Measurements from ENCODE around the gene PTH2. TPM values are rescaled to one million over a fixed set of nuclear protein-coding genes. Genes with fewer than 3 reads are reported as not detected.
"Not testable (repeated sequence)": the region's sequence is repeated elsewhere in the genome, so short reads cannot be mapped to it uniquely, and the experiment has no call there.

Gene PTH2
- total and polyA plus RNA-seq, 10 of the 15 experiments (the other 5 are each of a cell fraction or from before 2014, with no cell fraction given): not detected

DNA sequence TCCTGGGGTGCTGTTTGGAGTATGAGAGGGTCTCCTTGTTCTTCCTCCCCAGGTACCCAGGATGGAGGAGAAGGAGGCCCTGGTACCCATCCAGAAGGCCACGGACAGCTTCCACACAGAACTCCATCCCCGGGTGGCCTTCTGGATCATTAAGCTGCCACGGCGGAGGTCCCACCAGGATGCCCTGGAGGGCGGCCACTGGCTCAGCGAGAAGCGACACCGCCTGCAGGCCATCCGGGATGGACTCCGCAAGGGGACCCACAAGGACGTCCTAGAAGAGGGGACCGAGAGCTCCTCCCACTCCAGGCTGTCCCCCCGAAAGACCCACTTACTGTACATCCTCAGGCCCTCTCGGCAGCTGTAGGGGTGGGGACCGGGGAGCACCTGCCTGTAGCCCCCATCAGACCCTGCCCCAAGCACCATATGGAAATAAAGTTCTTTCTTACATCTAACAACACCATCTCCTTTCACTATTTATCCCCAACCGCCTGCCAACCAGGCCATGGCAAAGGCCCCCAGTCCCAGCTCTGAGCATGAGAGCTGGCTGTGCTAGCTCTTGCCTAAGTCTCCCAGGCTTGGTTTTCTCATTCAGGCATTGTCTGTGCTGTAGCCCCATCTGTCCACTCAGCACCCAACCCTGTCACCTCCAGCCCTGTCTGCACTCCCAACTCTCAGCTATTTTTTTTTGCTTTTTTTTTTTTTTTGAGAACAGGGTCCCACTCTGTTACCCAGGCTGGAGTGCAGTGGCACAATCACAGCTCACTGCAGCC is 48.4 kb downstream of the PTH2 start (continued):
- TF ChIP-seq, protein P1, sequence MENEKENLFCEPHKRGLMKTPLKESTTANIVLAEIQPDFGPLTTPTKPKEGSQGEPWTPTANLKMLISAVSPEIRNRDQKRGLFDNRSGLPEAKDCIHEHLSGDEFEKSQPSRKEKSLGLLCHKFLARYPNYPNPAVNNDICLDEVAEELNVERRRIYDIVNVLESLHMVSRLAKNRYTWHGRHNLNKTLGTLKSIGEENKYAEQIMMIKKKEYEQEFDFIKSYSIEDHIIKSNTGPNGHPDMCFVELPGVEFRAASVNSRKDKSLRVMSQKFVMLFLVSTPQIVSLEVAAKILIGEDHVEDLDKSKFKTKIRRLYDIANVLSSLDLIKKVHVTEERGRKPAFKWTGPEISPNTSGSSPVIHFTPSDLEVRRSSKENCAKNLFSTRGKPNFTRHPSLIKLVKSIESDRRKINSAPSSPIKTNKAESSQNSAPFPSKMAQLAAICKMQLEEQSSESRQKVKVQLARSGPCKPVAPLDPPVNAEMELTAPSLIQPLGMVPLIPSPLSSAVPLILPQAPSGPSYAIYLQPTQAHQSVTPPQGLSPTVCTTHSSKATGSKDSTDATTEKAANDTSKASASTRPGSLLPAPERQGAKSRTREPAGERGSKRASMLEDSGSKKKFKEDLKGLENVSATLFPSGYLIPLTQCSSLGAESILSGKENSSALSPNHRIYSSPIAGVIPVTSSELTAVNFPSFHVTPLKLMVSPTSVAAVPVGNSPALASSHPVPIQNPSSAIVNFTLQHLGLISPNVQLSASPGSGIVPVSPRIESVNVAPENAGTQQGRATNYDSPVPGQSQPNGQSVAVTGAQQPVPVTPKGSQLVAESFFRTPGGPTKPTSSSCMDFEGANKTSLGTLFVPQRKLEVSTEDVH (IDR thresholded peaks at IDR 0.05; ENCODE audit: low read depth, partially characterized antibody): no peak
- TF ChIP-seq TCF3 (IDR thresholded peaks at IDR 0.05; ENCODE audit: borderline replicate concordance, insufficient read depth, low read depth, low read length) (no peak), ZNF24 (IDR thresholded peaks at IDR 0.05) (no peak)
- TF ChIP-seq, protein P2, sequence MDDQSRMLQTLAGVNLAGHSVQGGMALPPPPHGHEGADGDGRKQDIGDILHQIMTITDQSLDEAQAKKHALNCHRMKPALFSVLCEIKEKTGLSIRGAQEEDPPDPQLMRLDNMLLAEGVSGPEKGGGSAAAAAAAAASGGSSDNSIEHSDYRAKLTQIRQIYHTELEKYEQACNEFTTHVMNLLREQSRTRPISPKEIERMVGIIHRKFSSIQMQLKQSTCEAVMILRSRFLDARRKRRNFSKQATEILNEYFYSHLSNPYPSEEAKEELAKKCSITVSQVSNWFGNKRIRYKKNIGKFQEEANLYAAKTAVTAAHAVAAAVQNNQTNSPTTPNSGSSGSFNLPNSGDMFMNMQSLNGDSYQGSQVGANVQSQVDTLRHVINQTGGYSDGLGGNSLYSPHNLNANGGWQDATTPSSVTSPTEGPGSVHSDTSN (IDR thresholded peaks at IDR 0.05; ENCODE audit: insufficient replicate concordance, low read depth, low read length): no peak

DNA sequence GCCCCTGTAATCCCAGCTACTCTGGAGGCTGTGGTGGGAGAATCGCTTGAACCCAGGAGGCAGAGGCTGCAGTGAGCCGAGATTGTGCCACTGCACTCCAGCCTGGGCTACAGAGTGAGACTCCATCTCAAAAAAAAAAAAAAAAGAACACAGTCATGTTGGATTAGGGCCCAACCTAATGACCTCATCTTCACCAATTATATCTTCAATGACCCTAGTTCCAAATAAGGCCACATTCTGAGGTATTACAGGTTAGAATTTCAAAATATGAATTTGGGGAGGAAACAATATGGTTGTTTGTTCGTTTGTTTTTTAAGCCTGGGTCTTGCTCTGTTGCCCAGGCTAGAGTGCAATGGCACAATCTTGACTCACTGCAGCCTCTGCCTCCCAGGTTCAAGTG is 50.1 kb downstream of the PTH2 start:
- intact Hi-C loops (cut with micrococcal nuclease; ENCODE audit: unreplicated experiment); BruUV-seq (replicated peaks); H4K20me1 ChIP-seq (ENCODE audit: control insufficient read depth, insufficient read depth); ATAC-seq; RAD21 ChIA-PET (ENCODE audit: unreplicated experiment); FAIRE-seq; H3K79me2 ChIP-seq (ENCODE audit: control insufficient read depth, insufficient read depth, low read length); POLR2A ChIA-PET; H3K4me1 ChIP-seq (ENCODE audit: control insufficient read depth, insufficient read depth, low read length); H3K4me2 ChIP-seq (ENCODE audit: control insufficient read depth, insufficient read depth); H3K27me3 ChIP-seq (replicated peaks in 1 of 2; ENCODE audit: control insufficient read depth in 2 of 2, insufficient read depth in 2 of 2, low read length in 1 of 2); SMC1A ChIA-PET (ENCODE audit: uncharacterized antibody, unreplicated experiment); H2AFZ ChIP-seq (ENCODE audit: control insufficient read depth, low read depth, low read length); H3K36me3 ChIP-seq (ENCODE audit: control insufficient read depth in 2 of 2, insufficient read depth in 2 of 2, low read length in 1 of 2); CTCF ChIA-PET; in situ Hi-C loops (cut with MboI); DNase-seq (ENCODE audit: low read depth, low spot score); H3K27ac ChIP-seq (ENCODE audit: control insufficient read depth, insufficient read depth); H3K4me3 ChIP-seq; H3K9ac ChIP-seq (ENCODE audit: control insufficient read depth, insufficient read depth, low read length): not testable (repeated sequence)
- WGBS (ENCODE audit: insufficient coverage, insufficient replicate concordance, low lambda C conversion rate, missing lambda C conversion rate): 33% methylated on average over 3 of the region's 3 CpGs
- peaks cover 10% of the 10 kb centered on the region; the same call in 2 of the 3 replicates for H3K9me3 ChIP-seq (replicated peaks; ENCODE audit: control insufficient read depth, insufficient read depth, low read length)

Other genes starting within 250 kb of the PTH2 start
Only the 7 nearest of the 21 such genes appear.
- gene DKKL1, start 59.6 kb downstream of the PTH2 start, total RNA-seq (2014; rRNA removed): not detected in 2 replicates
- gene DKKL1, start 59.6 kb downstream of the PTH2 start, total RNA-seq (2014; rRNA removed; fragmentation: Illumina TruSeq; extraction: Trizol): not detected in 2 replicates
- not detected in 2 replicates for gene DKKL1, start 59.6 kb downstream of the PTH2 start, total RNA-seq (2021)
- not detected in 2 replicates for gene DKKL1, start 59.6 kb downstream of the PTH2 start, polyA plus RNA-seq (2011; rRNA removed)
- gene DKKL1, start 59.6 kb downstream of the PTH2 start, polyA plus RNA-seq (2014; fragmentation: Illumina TruSeq; extraction: Trizol): not detected in 2 replicates
- gene DKKL1, start 59.6 kb downstream of the PTH2 start, polyA plus RNA-seq (2014; fragmentation: Nextera tagmentation; extraction: Ambion mirVana): not detected
- not detected in 2 replicates for gene DKKL1, start 59.6 kb downstream of the PTH2 start, polyA plus RNA-seq (2014; rRNA removed)
- gene DKKL1, start 59.6 kb downstream of the PTH2 start, polyA plus RNA-seq (2016; fragmentation: Nextera tagmentation; extraction: Ambion mirVana): not detected
- gene KASH5, start 35.2 kb downstream of the PTH2 start, total RNA-seq (2014; rRNA removed): 0.16 TPM in 1 of 2 replicates, not detected in the other
- not detected in 2 replicates for gene KASH5, start 35.2 kb downstream of the PTH2 start, total RNA-seq (2014; rRNA removed; fragmentation: Illumina TruSeq; extraction: Trizol)
- gene KASH5, start 35.2 kb downstream of the PTH2 start, total RNA-seq (2021): 0.21 TPM in 1 of 2 replicates, not detected in the other
- gene KASH5, start 35.2 kb downstream of the PTH2 start, polyA plus RNA-seq (2011; rRNA removed): 0.05 TPM in 1 of 2 replicates, not detected in the other
- gene KASH5, start 35.2 kb downstream of the PTH2 start, polyA plus RNA-seq (2014; fragmentation: Illumina TruSeq; extraction: Trizol): 0.03 TPM in 1 of 2 replicates, not detected in the other
- gene KASH5, start 35.2 kb downstream of the PTH2 start, polyA plus RNA-seq (2014; fragmentation: Nextera tagmentation; extraction: Ambion mirVana): not detected
- 0.04 and 0.06 TPM in 2 replicates for gene KASH5, start 35.2 kb downstream of the PTH2 start, polyA plus RNA-seq (2014; rRNA removed)
- gene KASH5, start 35.2 kb downstream of the PTH2 start, polyA plus RNA-seq (2016; fragmentation: Nextera tagmentation; extraction: Ambion mirVana): not detected
- gene GFY, start 1.9 kb upstream of the PTH2 start, total RNA-seq (2014; rRNA removed): not detected in 2 replicates
- gene GFY, start 1.9 kb upstream of the PTH2 start, total RNA-seq (2014; rRNA removed; fragmentation: Illumina TruSeq; extraction: Trizol): not detected in 2 replicates
- gene GFY, start 1.9 kb upstream of the PTH2 start, total RNA-seq (2021): not detected in 2 replicates
- gene GFY, start 1.9 kb upstream of the PTH2 start, polyA plus RNA-seq (2011; rRNA removed): 0.05 TPM in 1 of 2 replicates, not detected in the other
- gene GFY, start 1.9 kb upstream of the PTH2 start, polyA plus RNA-seq (2014; fragmentation: Illumina TruSeq; extraction: Trizol): not detected in 2 replicates
- not detected for gene GFY, start 1.9 kb upstream of the PTH2 start, polyA plus RNA-seq (2014; fragmentation: Nextera tagmentation; extraction: Ambion mirVana)
- not detected in 2 replicates for gene GFY, start 1.9 kb upstream of the PTH2 start, polyA plus RNA-seq (2014; rRNA removed)
- gene GFY, start 1.9 kb upstream of the PTH2 start, polyA plus RNA-seq (2016; fragmentation: Nextera tagmentation; extraction: Ambion mirVana): not detected
- not detected in 2 replicates for gene SLC17A7, start 18.1 kb upstream of the PTH2 start, total RNA-seq (2014; rRNA removed)
- not detected in 2 replicates for gene SLC17A7, start 18.1 kb upstream of the PTH2 start, total RNA-seq (2014; rRNA removed; fragmentation: Illumina TruSeq; extraction: Trizol)
- 0.08 TPM in 2 replicates for gene SLC17A7, start 18.1 kb upstream of the PTH2 start, total RNA-seq (2021)
- gene SLC17A7, start 18.1 kb upstream of the PTH2 start, polyA plus RNA-seq (2011; rRNA removed): 0.23 and 0.24 TPM in 2 replicates
- 0.03 and 0.06 TPM in 2 replicates for gene SLC17A7, start 18.1 kb upstream of the PTH2 start, polyA plus RNA-seq (2014; fragmentation: Illumina TruSeq; extraction: Trizol)
- not detected for gene SLC17A7, start 18.1 kb upstream of the PTH2 start, polyA plus RNA-seq (2014; fragmentation: Nextera tagmentation; extraction: Ambion mirVana)
- gene SLC17A7, start 18.1 kb upstream of the PTH2 start, polyA plus RNA-seq (2014; rRNA removed): 0.04 TPM in 1 of 2 replicates, not detected in the other
- gene SLC17A7, start 18.1 kb upstream of the PTH2 start, polyA plus RNA-seq (2016; fragmentation: Nextera tagmentation; extraction: Ambion mirVana): not detected
- 130 and 137 TPM in 2 replicates for gene PIH1D1, start 28.4 kb upstream of the PTH2 start, total RNA-seq (2014; rRNA removed)
- gene PIH1D1, start 28.4 kb upstream of the PTH2 start, total RNA-seq (2014; rRNA removed; fragmentation: Illumina TruSeq; extraction: Trizol): 83.8 and 84.3 TPM in 2 replicates
- 112 and 117 TPM in 2 replicates for gene PIH1D1, start 28.4 kb upstream of the PTH2 start, total RNA-seq (2021)
- 84.6 and 95.3 TPM in 2 replicates for gene PIH1D1, start 28.4 kb upstream of the PTH2 start, polyA plus RNA-seq (2011; rRNA removed)
- gene PIH1D1, start 28.4 kb upstream of the PTH2 start, polyA plus RNA-seq (2014; fragmentation: Illumina TruSeq; extraction: Trizol): 40.6 and 73.6 TPM in 2 replicates
- gene PIH1D1, start 28.4 kb upstream of the PTH2 start, polyA plus RNA-seq (2014; fragmentation: Nextera tagmentation; extraction: Ambion mirVana): 10 to 100 TPM; 16.1 to 39.9 TPM
- gene PIH1D1, start 28.4 kb upstream of the PTH2 start, polyA plus RNA-seq (2014; rRNA removed): 122 and 123 TPM in 2 replicates
- 100 to 1,000 TPM; 141 to 153 TPM for gene PIH1D1, start 28.4 kb upstream of the PTH2 start, polyA plus RNA-seq (2016; fragmentation: Nextera tagmentation; extraction: Ambion mirVana)
- gene ALDH16A1, start 29.8 kb upstream of the PTH2 start, total RNA-seq (2014; rRNA removed): 31.9 and 46.3 TPM in 2 replicates
- gene ALDH16A1, start 29.8 kb upstream of the PTH2 start, total RNA-seq (2014; rRNA removed; fragmentation: Illumina TruSeq; extraction: Trizol): 8.7 and 9.5 TPM in 2 replicates
- 43.6 and 49.3 TPM in 2 replicates for gene ALDH16A1, start 29.8 kb upstream of the PTH2 start, total RNA-seq (2021)
- gene ALDH16A1, start 29.8 kb upstream of the PTH2 start, polyA plus RNA-seq (2011; rRNA removed): 3.1 and 6.4 TPM in 2 replicates
- 0.43 and 1.7 TPM in 2 replicates for gene ALDH16A1, start 29.8 kb upstream of the PTH2 start, polyA plus RNA-seq (2014; fragmentation: Illumina TruSeq; extraction: Trizol)
- 1 to 10 TPM; 4.5 to 6.2 TPM for gene ALDH16A1, start 29.8 kb upstream of the PTH2 start, polyA plus RNA-seq (2014; fragmentation: Nextera tagmentation; extraction: Ambion mirVana)
- 31.0 and 41.4 TPM in 2 replicates for gene ALDH16A1, start 29.8 kb upstream of the PTH2 start, polyA plus RNA-seq (2014; rRNA removed)
- gene ALDH16A1, start 29.8 kb upstream of the PTH2 start, polyA plus RNA-seq (2016; fragmentation: Nextera tagmentation; extraction: Ambion mirVana): 10 to 100 TPM; 26.8 to 40.0 TPM
- 3.7 and 4.1 TPM in 2 replicates for gene FLT3LG, start 50.8 kb upstream of the PTH2 start, total RNA-seq (2014; rRNA removed)
- 3.9 and 4.6 TPM in 2 replicates for gene FLT3LG, start 50.8 kb upstream of the PTH2 start, total RNA-seq (2014; rRNA removed; fragmentation: Illumina TruSeq; extraction: Trizol)
- 9.5 and 10.3 TPM in 2 replicates for gene FLT3LG, start 50.8 kb upstream of the PTH2 start, total RNA-seq (2021)
- gene FLT3LG, start 50.8 kb upstream of the PTH2 start, polyA plus RNA-seq (2011; rRNA removed): 1.3 and 3.0 TPM in 2 replicates
- gene FLT3LG, start 50.8 kb upstream of the PTH2 start, polyA plus RNA-seq (2014; fragmentation: Illumina TruSeq; extraction: Trizol): 0.51 and 2.8 TPM in 2 replicates
- 1 to 10 TPM in 1 of 2 experiments, under 1 TPM in 1; 0.68 to 1.6 TPM for gene FLT3LG, start 50.8 kb upstream of the PTH2 start, polyA plus RNA-seq (2014; fragmentation: Nextera tagmentation; extraction: Ambion mirVana)
- gene FLT3LG, start 50.8 kb upstream of the PTH2 start, polyA plus RNA-seq (2014; rRNA removed): 11.9 and 13.9 TPM in 2 replicates
- gene FLT3LG, start 50.8 kb upstream of the PTH2 start, polyA plus RNA-seq (2016; fragmentation: Nextera tagmentation; extraction: Ambion mirVana): 10 to 100 TPM; 10.1 to 13.1 TPM

Measured in GM12878 (cell line).